Aorta (tissue), 5 donors: ENCODE results near the gene SLC37A4. TPM values are rescaled to one million over a fixed set of nuclear protein-coding genes. Genes with fewer than 3 reads are reported as not detected.

Experiments
- ATAC-seq: fragments of 200-7000 bp; cut with Tn5 transposase; one replicate; pipeline ENCODE4 v1.9.1; 2022; ENCODE audit warnings: moderate library complexity; ENCODE audit not compliant: low FRiP score
- DNase-seq, 2 donors: peaks; one replicate each; pipeline ENCODE4 v3.0.0-alpha.2; 2020
- H3K27ac ChIP-seq, 2 donors: one replicate each; pipeline ENCODE4 v1.5.1; 2013; ENCODE audit warnings: low read length in 2 of 2, mild to moderate bottlenecking in 2 of 2, moderate library complexity in 2 of 2, control low read depth in 1 of 2, inconsistent platforms in 1 of 2, low read depth in 1 of 2
- H3K27me3 ChIP-seq, 2 donors: one replicate each; pipeline ENCODE4 v1.6.1; 2013; ENCODE audit warnings: control low read depth in 1 of 2, low read length in 1 of 2, mild to moderate bottlenecking in 1 of 2, moderate library complexity in 1 of 2; ENCODE audit not compliant: insufficient read depth in 2 of 2, control insufficient read depth in 1 of 2
- H3K36me3 ChIP-seq, 2 donors: one replicate each; pipeline ENCODE4 v1.6.1; 2013; ENCODE audit warnings: control low read depth in 1 of 2, low read length in 1 of 2, mild to moderate bottlenecking in 1 of 2; ENCODE audit not compliant: insufficient read depth in 2 of 2, control insufficient read depth in 1 of 2
- H3K4me1 ChIP-seq, 2 donors: one replicate each; pipeline ENCODE4 v1.6.1; 2013; ENCODE audit warnings: low read length in 2 of 2, control low read depth in 1 of 2, mild to moderate bottlenecking in 1 of 2, moderate library complexity in 1 of 2; ENCODE audit not compliant: insufficient read depth in 2 of 2, control insufficient read depth in 1 of 2
- H3K4me3 ChIP-seq, 2 donors: one replicate each; pipeline ENCODE4 v1.5.1; 2013; ENCODE audit warnings: low read length in 2 of 2, control low read depth in 1 of 2, mild to moderate bottlenecking in 1 of 2
- H3K9me3 ChIP-seq: one replicate; pipeline ENCODE4 v1.6.1; 2013; ENCODE audit warnings: mild to moderate bottlenecking, low read length; ENCODE audit not compliant: control insufficient read depth
- WGBS, 2 donors: extraction: QIAGEN DNeasy Blood & Tissue Kit; methylation state at CpG; one replicate each; pipeline ENCODE4 v1.1.7; 2013; 5-methylcytosine and 5-hydroxymethylcytosine counted together
- intact Hi-C, 2 donors: fragments of 100-400 bp; cut with DNase I; formaldehyde crosslinking; loops; one replicate each; pipeline versions ENCODE4 v1.14.2 to v1.15.0; 2022
- polyA plus RNA-seq, 2 donors: library from polyadenylated mRNA; stranded (reverse); fragments of 200-250 nt; gene quantifications; one replicate each; pipeline ENCODE4 v1.2.3, GENCODE V29; 2013
- total RNA-seq, 2 donors: library from RNA; stranded (reverse); fragmentation: NEBNext Ultra II Directional; extraction: Animal tissue kit (Norgen Biotek cat#: 25700); gene quantifications; one replicate each; pipeline ENCODE4 v1.2.1, GENCODE V29; 2021
- donor health status: healthy with polysubstance abuse.
- donor health status: Bipolar disorder and iron deficiency.
- donor health status: DM: no; HTN: no; CAD: no.
- donor health status: DM: no; HTN: no; CAD: no.
- donor health status: DM: yes; HTN: yes; CAD: no.

The SLC37A4 gene
- total and polyA plus RNA-seq, 4 donors, result 7.8 to 12.9 (median 8.7) TPM

DNA sequence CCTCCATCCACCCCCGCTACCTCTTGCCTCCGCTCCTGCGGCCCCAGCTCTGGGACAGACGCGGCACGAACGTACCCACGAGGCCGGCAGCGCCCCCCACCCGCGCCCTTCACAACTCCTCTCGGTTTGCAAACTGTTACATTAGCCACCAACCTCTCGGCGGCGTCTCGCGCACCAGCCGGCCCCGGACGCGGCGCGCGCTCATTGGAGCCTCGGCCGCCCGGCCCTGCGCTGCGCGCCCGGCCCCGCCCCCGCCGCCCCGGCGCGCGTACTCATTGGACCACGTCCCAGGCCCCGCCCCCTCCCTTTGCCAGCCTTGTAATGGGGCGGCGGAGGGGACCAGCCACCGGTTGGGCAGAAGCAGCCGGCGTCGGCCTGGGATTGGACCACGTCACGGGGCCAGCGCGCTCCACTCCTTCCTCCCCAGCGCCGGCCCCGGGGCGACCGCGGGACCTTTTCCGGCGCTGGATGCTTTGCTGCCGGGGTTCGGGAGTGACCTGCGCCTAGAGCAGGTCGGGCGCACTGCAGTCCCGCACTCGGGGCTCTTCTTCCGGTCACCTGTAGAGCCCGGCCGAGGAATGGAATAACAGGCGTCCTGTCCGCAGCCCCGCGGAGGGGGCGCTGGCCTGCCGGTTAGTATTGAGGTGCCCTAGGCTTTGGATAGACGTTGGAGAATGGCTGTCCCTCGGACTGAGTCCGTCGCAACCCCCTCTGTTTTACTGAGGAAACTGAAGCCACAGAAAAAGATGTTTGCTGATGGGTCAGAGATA lies 26.5 kb upstream of the SLC37A4 start, which contains the start of gene HYOU1:
HYOU1 (minus strand) TSS at position 206 of the 770 bp plus-strand sequence. CDS start 1,045 bp downstream, outside the sequence.
- peak within 1 kb of the TSS in 1 of 2 donors; percentile 78 for H3K27ac ChIP-seq
- no peaks in the 10 kb centered on the region for H3K27me3 ChIP-seq
- H3K4me1 ChIP-seq, result peaks cover 0 to 5% of the 10 kb centered on the region in 2 donors
- ATAC-seq (peak; percentile 97), DNase-seq (peak; percentile 99 to 100)
- intact Hi-C loops, result loop anchor here in 1 of 2 donors (1.0 kb wide), 1 partner anchor 37 kb away; no protein-coding TSS in a partner anchor
- peaks cover 0 to 5% of the 10 kb centered on the region in 2 donors for H3K36me3 ChIP-seq
- H3K9me3 ChIP-seq, result no peaks in the 10 kb centered on the region
- WGBS, 2 donors, result 0 to 1% methylated on average over 36 to 79 of the region's 79 CpGs
- peak within 1 kb of the TSS; percentile 49 to 81 for H3K4me3 ChIP-seq

DNA sequence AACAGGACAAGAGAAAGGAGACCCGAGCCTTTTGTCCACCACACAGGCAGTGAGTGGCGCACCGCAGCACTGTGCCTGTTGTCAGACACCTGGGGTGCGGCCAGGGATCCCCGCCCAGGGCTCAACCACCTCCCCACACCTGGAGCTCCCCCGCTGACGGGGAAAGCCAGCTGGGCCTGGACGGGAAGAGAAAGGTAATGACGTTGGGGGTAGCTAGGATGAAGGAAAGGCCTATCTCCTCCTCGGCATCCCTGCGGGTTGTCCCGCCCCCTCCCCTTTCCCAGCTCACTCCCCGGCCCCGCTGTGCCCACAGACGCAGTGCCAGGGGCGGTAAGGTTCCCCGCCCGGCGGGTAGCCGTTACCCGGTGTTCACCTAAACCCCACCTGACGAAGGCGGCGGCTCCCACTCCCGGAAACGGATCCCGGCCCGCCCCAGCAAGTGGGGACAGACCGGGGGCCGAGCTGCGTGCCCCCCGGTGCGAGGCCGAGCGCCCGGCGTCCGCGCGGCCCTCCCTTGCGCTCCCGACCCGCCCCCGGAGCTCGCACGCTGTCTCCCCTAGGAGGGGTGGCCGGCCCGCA lies 25.8 kb upstream of the SLC37A4 start:
- intact Hi-C loops, result no loop called here
- WGBS, 2 donors, result 1% methylated on average over 44 to 48 of the region's 48 CpGs
- peak; percentile 54 to 76 for DNase-seq

GRCh38 chr11:119055901-119056300 lies 25.2 kb upstream of the SLC37A4 start:
- no peak for ATAC-seq
- H3K36me3 ChIP-seq, result peaks cover 0 to 7% of the 10 kb centered on the region in 2 donors
- 25 to 26% methylated on average over 6 of the region's 6 CpGs for WGBS, 2 donors
- H3K27me3 ChIP-seq, result no peaks in the 10 kb centered on the region
- H3K4me1 ChIP-seq, result peaks cover 0 to 5% of the 10 kb centered on the region in 2 donors
- H3K4me3 ChIP-seq, result peak overlapping the region; percentile 49 to 81
- H3K27ac ChIP-seq, result no peak overlapping the region
- no peak for DNase-seq
- H3K9me3 ChIP-seq, result no peaks in the 10 kb centered on the region
- intact Hi-C loops, result no loop called here

More for the DNA sequence above, 25.8 kb upstream of the SLC37A4 start:
- Histone ChIP-seq H3K9me3 (no peaks in the 10 kb centered on the region), H3K4me1 (peaks cover 0 to 5% of the 10 kb centered on the region in 2 donors), H3K27me3 (no peaks in the 10 kb centered on the region), H3K4me3 (peak overlapping the region; percentile 49 to 81), H3K27ac (peak overlapping the region in 1 of 2 donors; percentile 73), H3K36me3 (peaks cover 0 to 7% of the 10 kb centered on the region in 2 donors)
- no peak for ATAC-seq

- Histone ChIP-seq H3K9me3 (no peaks in the 10 kb centered on the region), H3K4me1 (peaks cover 0 to 5% of the 10 kb centered on the region in 2 donors), H3K27me3 (no peaks in the 10 kb centered on the region), H3K4me3 (no peak overlapping the region), H3K36me3 (peaks cover 0 to 7% of the 10 kb centered on the region in 2 donors), H3K27ac (no peak overlapping the region)
- ATAC-seq (no peak), DNase-seq (no peak)
- 92 to 96% methylated on average over 10 of the region's 10 CpGs for WGBS, 2 donors
- intact Hi-C loops, result no loop called here
These were observed 23.7 kb upstream of the SLC37A4 start for GRCh38 chr11:119054418-119054817.

- ATAC-seq (no peak), DNase-seq (no peak)
- H3K27me3 ChIP-seq, result no peaks in the 10 kb centered on the region
- no peak overlapping the region for H3K27ac ChIP-seq
- WGBS, 2 donors, result 90 to 92% methylated on average over 23 of the region's 23 CpGs
- peaks cover 0 to 11% of the 10 kb centered on the region in 2 donors for H3K36me3 ChIP-seq
- no peaks in the 10 kb centered on the region for H3K9me3 ChIP-seq
- H3K4me1 ChIP-seq, result peaks cover 0 to 5% of the 10 kb centered on the region in 2 donors
- intact Hi-C loops, result no loop called here
- no peak overlapping the region for H3K4me3 ChIP-seq
These were observed 21.6 kb upstream of the SLC37A4 start for GRCh38 chr11:119052163-119052814.

GRCh38 chr11:119051440-119052162 lies 20.9 kb upstream of the SLC37A4 start:
- H3K27ac ChIP-seq, result no peak overlapping the region
- 88 to 90% methylated on average over 17 of the region's 17 CpGs for WGBS, 2 donors
- H3K9me3 ChIP-seq, result no peaks in the 10 kb centered on the region
- H3K4me3 ChIP-seq, result no peak overlapping the region
- no peak for ATAC-seq
- peaks cover 0 to 5% of the 10 kb centered on the region in 2 donors for H3K4me1 ChIP-seq
- H3K27me3 ChIP-seq, result no peaks in the 10 kb centered on the region
- peaks cover 0 to 11% of the 10 kb centered on the region in 2 donors for H3K36me3 ChIP-seq
- intact Hi-C loops, result no loop called here
- DNase-seq, result no peak

GRCh38 chr11:119049081-119049480 lies 18.4 kb upstream of the SLC37A4 start:
- Histone ChIP-seq H3K27me3 (no peaks in the 10 kb centered on the region), H3K36me3 (peaks cover 0 to 13% of the 10 kb centered on the region in 2 donors), H3K9me3 (no peaks in the 10 kb centered on the region), H3K4me1 (no peaks in the 10 kb centered on the region), H3K4me3 (no peak overlapping the region), H3K27ac (no peak overlapping the region)
- intact Hi-C loops, result no loop called here
- 94 to 95% methylated on average over 7 of the region's 7 CpGs for WGBS, 2 donors
- DNase-seq, result no peak
- ATAC-seq, result no peak

- H3K27ac ChIP-seq, result no peak overlapping the region
- WGBS, 2 donors, result 93 to 96% methylated on average over 9 of the region's 9 CpGs
- DNase-seq, result no peak
- intact Hi-C loops, result no loop called here
- no peak for ATAC-seq
- no peak overlapping the region for H3K4me3 ChIP-seq
- no peaks in the 10 kb centered on the region for H3K27me3 ChIP-seq
- H3K9me3 ChIP-seq, result no peaks in the 10 kb centered on the region
- peaks cover 0 to 10% of the 10 kb centered on the region in 2 donors for H3K36me3 ChIP-seq
- H3K4me1 ChIP-seq, result no peaks in the 10 kb centered on the region
These were observed 18.0 kb upstream of the SLC37A4 start for GRCh38 chr11:119048644-119049043.
